ENCODE results near the gene TP63.

Gene TP63

GRCh38 chr3:189901481-189901880 is 270.3 kb downstream of the TP63 start:
- Histone ChIP-seq H3K27me3 (ENCODE audit: insufficient read depth, low read length) (no peaks in the 10 kb centered on the region), H3K4me3 (ENCODE audit: low read depth, low read length) (no peak overlapping the region), H4K8ac (ENCODE audit: low read depth, low read length) (no peak overlapping the region), H3K9me3 (ENCODE audit: insufficient read depth, low read depth, low read length) (no peaks in the 10 kb centered on the region), H3K4me1 (ENCODE audit: control insufficient read depth in 1 of 2, insufficient read depth in 2 of 2, low read length in 2 of 2) (no peaks in the 10 kb centered on the region), H3K27ac (ENCODE audit: low read depth, low read length) (no peak overlapping the region), H2AFZ (ENCODE audit: insufficient read depth, low read length, poor library complexity) (no peak overlapping the region), H3K4me2 (ENCODE audit: low read length) (no peak overlapping the region), H3K9ac (ENCODE audit: low read length) (no peak overlapping the region), H3K18ac (ENCODE audit: low read length) (no peak overlapping the region), H3K36me3 (ENCODE audit: control insufficient read depth in 1 of 2, insufficient read depth in 2 of 2, low read length in 2 of 2) (no peaks in the 10 kb centered on the region), H3K79me2 (ENCODE audit: control insufficient read depth, insufficient read depth, low read length, poor library complexity) (no peaks in the 10 kb centered on the region), H4K12ac (ENCODE audit: low read depth, low read length) (no peak overlapping the region), H4K91ac (ENCODE audit: low read depth, low read length) (no peak overlapping the region), H2AK5ac (ENCODE audit: low read length) (no peak overlapping the region), H2BK120ac (ENCODE audit: insufficient read depth, low read length, poor library complexity) (no peak overlapping the region), H3K23ac (ENCODE audit: low read length) (no peak overlapping the region), H3K14ac (ENCODE audit: low read length) (no peak overlapping the region), H3K79me1 (ENCODE audit: low read length) (no peaks in the 10 kb centered on the region), H3K4ac (ENCODE audit: low read depth, low read length) (no peak overlapping the region), H2BK5ac (ENCODE audit: low read depth, low read length, poor library complexity) (no peak overlapping the region), H2BK12ac (ENCODE audit: low read length) (no peak overlapping the region)
- no CpG with 5 or more reads among the region's 6 CpGs for WGBS (ENCODE audit: extremely low coverage, insufficient coverage, insufficient read length)
- DNase-seq = peak; percentile 76 to 96

- H3K14ac ChIP-seq (ENCODE audit: low read length) = no peak overlapping the region
- H3K4me1 ChIP-seq (ENCODE audit: control insufficient read depth in 1 of 2, insufficient read depth in 2 of 2, low read length in 2 of 2) = no peaks in the 10 kb centered on the region
- no CpG with 5 or more reads among the region's 2 CpGs for WGBS (ENCODE audit: extremely low coverage, insufficient coverage, insufficient read length)
Observed at GRCh38 chr3:189902230-189903186, 271.3 kb downstream of the TP63 start.

GRCh38 chr3:189903562-189904250 is 272.5 kb downstream of the TP63 start:
- Histone ChIP-seq H3K36me3 (ENCODE audit: control insufficient read depth in 1 of 2, insufficient read depth in 2 of 2, low read length in 2 of 2) (no peaks in the 10 kb centered on the region), H4K12ac (ENCODE audit: low read depth, low read length) (no peak overlapping the region), H3K79me1 (ENCODE audit: low read length) (no peaks in the 10 kb centered on the region), H3K27me3 (ENCODE audit: insufficient read depth, low read length) (no peaks in the 10 kb centered on the region), H3K18ac (ENCODE audit: low read length) (no peak overlapping the region), H2BK120ac (ENCODE audit: insufficient read depth, low read length, poor library complexity) (no peak overlapping the region), H3K9ac (ENCODE audit: low read length) (no peak overlapping the region), H3K4me2 (ENCODE audit: low read length) (no peak overlapping the region), H3K4ac (ENCODE audit: low read depth, low read length) (no peak overlapping the region), H2AFZ (ENCODE audit: insufficient read depth, low read length, poor library complexity) (no peak overlapping the region), H3K4me3 (ENCODE audit: low read depth, low read length) (no peak overlapping the region), H3K9me3 (ENCODE audit: insufficient read depth, low read depth, low read length) (no peaks in the 10 kb centered on the region), H4K8ac (ENCODE audit: low read depth, low read length) (no peak overlapping the region), H2AK5ac (ENCODE audit: low read length) (no peak overlapping the region), H3K79me2 (ENCODE audit: control insufficient read depth, insufficient read depth, low read length, poor library complexity) (no peaks in the 10 kb centered on the region), H3K14ac (ENCODE audit: low read length) (no peak overlapping the region), H3K23ac (ENCODE audit: low read length) (no peak overlapping the region), H2BK12ac (ENCODE audit: low read length) (no peak overlapping the region), H3K4me1 (ENCODE audit: control insufficient read depth in 1 of 2, insufficient read depth in 2 of 2, low read length in 2 of 2) (no peaks in the 10 kb centered on the region), H3K27ac (ENCODE audit: low read depth, low read length) (no peak overlapping the region), H2BK5ac (ENCODE audit: low read depth, low read length, poor library complexity) (no peak overlapping the region), H4K91ac (ENCODE audit: low read depth, low read length) (no peak overlapping the region)
- peak in 1 of 2 donors; percentile 25 for DNase-seq
- no CpG with 5 or more reads among the region's 6 CpGs for WGBS (ENCODE audit: extremely low coverage, insufficient coverage, insufficient read length)

More at GRCh38 chr3:189902230-189903186, 271.3 kb downstream of the TP63 start:
- Histone ChIP-seq H3K4me2 (ENCODE audit: low read length) (no peak overlapping the region), H3K18ac (ENCODE audit: low read length) (no peak overlapping the region), H3K9ac (ENCODE audit: low read length) (no peak overlapping the region), H3K23ac (ENCODE audit: low read length) (no peak overlapping the region), H3K9me3 (ENCODE audit: insufficient read depth, low read depth, low read length) (no peaks in the 10 kb centered on the region), H2BK5ac (ENCODE audit: low read depth, low read length, poor library complexity) (no peak overlapping the region), H3K4me3 (ENCODE audit: low read depth, low read length) (no peak overlapping the region), H3K27ac (ENCODE audit: low read depth, low read length) (no peak overlapping the region), H3K79me1 (ENCODE audit: low read length) (no peaks in the 10 kb centered on the region), H2AFZ (ENCODE audit: insufficient read depth, low read length, poor library complexity) (no peak overlapping the region), H3K27me3 (ENCODE audit: insufficient read depth, low read length) (no peaks in the 10 kb centered on the region), H2AK5ac (ENCODE audit: low read length) (no peak overlapping the region), H4K91ac (ENCODE audit: low read depth, low read length) (no peak overlapping the region), H3K36me3 (ENCODE audit: control insufficient read depth in 1 of 2, insufficient read depth in 2 of 2, low read length in 2 of 2) (no peaks in the 10 kb centered on the region), H2BK12ac (ENCODE audit: low read length) (no peak overlapping the region), H2BK120ac (ENCODE audit: insufficient read depth, low read length, poor library complexity) (no peak overlapping the region), H3K79me2 (ENCODE audit: control insufficient read depth, insufficient read depth, low read length, poor library complexity) (no peaks in the 10 kb centered on the region), H3K4ac (ENCODE audit: low read depth, low read length) (no peak overlapping the region), H4K8ac (ENCODE audit: low read depth, low read length) (no peak overlapping the region), H4K12ac (ENCODE audit: low read depth, low read length) (no peak overlapping the region)
- DNase-seq = no peak

GRCh38 chr3:189907803-189908202 is 276.6 kb downstream of the TP63 start:
- no peaks in the 10 kb centered on the region for H3K79me1 ChIP-seq (ENCODE audit: low read length)
- no peak for DNase-seq
- no peaks in the 10 kb centered on the region for H3K27me3 ChIP-seq (ENCODE audit: insufficient read depth, low read length)
- H3K14ac ChIP-seq (ENCODE audit: low read length) = no peak overlapping the region
- H3K4me1 ChIP-seq (ENCODE audit: control insufficient read depth in 1 of 2, insufficient read depth in 2 of 2, low read length in 2 of 2) = no peaks in the 10 kb centered on the region
- H2AK5ac ChIP-seq (ENCODE audit: low read length) = no peak overlapping the region
- H3K4ac ChIP-seq (ENCODE audit: low read depth, low read length) = no peak overlapping the region
- H2BK5ac ChIP-seq (ENCODE audit: low read depth, low read length, poor library complexity) = no peak overlapping the region
- H3K4me2 ChIP-seq (ENCODE audit: low read length) = no peak overlapping the region
- no peak overlapping the region for H3K23ac ChIP-seq (ENCODE audit: low read length)
- no peak overlapping the region for H2AFZ ChIP-seq (ENCODE audit: insufficient read depth, low read length, poor library complexity)
- no peak overlapping the region for H3K4me3 ChIP-seq (ENCODE audit: low read depth, low read length)
- no peak overlapping the region for H2BK12ac ChIP-seq (ENCODE audit: low read length)
- H3K18ac ChIP-seq (ENCODE audit: low read length) = no peak overlapping the region
- no CpG with 5 or more reads among the region's 6 CpGs for WGBS (ENCODE audit: extremely low coverage, insufficient coverage, insufficient read length)
- H4K91ac ChIP-seq (ENCODE audit: low read depth, low read length) = no peak overlapping the region
- no peaks in the 10 kb centered on the region for H3K79me2 ChIP-seq (ENCODE audit: control insufficient read depth, insufficient read depth, low read length, poor library complexity)
- H3K36me3 ChIP-seq (ENCODE audit: control insufficient read depth in 1 of 2, insufficient read depth in 2 of 2, low read length in 2 of 2) = no peaks in the 10 kb centered on the region
- H2BK120ac ChIP-seq (ENCODE audit: insufficient read depth, low read length, poor library complexity) = no peak overlapping the region
- H3K9ac ChIP-seq (ENCODE audit: low read length) = no peak overlapping the region
- no peak overlapping the region for H4K8ac ChIP-seq (ENCODE audit: low read depth, low read length)
- H3K9me3 ChIP-seq (ENCODE audit: insufficient read depth, low read depth, low read length) = no peaks in the 10 kb centered on the region
- H4K12ac ChIP-seq (ENCODE audit: low read depth, low read length) = no peak overlapping the region
- H3K27ac ChIP-seq (ENCODE audit: low read depth, low read length) = no peak overlapping the region

All from trophoblast cell (in vitro differentiated cells and primary cell).